OCI-LY3 (cell line): ENCODE measurements around the gene TSPEAR.

ENCODE experiments used
- CTCF ChIP-seq: fragments of 200-600, 300-600 bp; sonication (generic); IDR thresholded peaks from 2 replicates; pipeline ENCODE4 v1.5.1; 2014; ENCODE audit warnings: antibody characterized with exemption, low read length, low read depth
- EZH2phosphoT487 ChIP-seq: fragments of 200-600 bp; shearing (Covaris generic); IDR thresholded peaks from 2 replicates; pipeline ENCODE4 v1.6.1; 2018; ENCODE audit warnings: antibody characterized with exemption, mixed run types, low read depth

GRCh38 chr21:44462834-44463200, 248.6 kb downstream of the TSPEAR start:
- TF ChIP-seq EZH2phosphoT487, result no peak
- TF ChIP-seq CTCF, result no peak
